Raji (cell line): ENCODE data around the gene TCERG1L.

Source experiments
- POLR2A ChIP-seq: IDR thresholded peaks from 2 replicates; pipeline ENCODE4 v1.6.1; 2011; ENCODE audit warnings: low read depth, low read length, control low read depth; ENCODE audit not compliant: insufficient read depth

TCERG1L gene

GRCh38 chr10:131141645-131142516 is 169.6 kb downstream of the TCERG1L start:
- TF ChIP-seq POLR2A = no peak

GRCh38 chr10:131141207-131141606 is 170.3 kb downstream of the TCERG1L start:
- TF ChIP-seq POLR2A = no peak

GRCh38 chr10:131140606-131141005 is 170.9 kb downstream of the TCERG1L start:
- no peak for TF ChIP-seq POLR2A

GRCh38 chr10:131137223-131137622 is 174.3 kb downstream of the TCERG1L start:
- no peak for TF ChIP-seq POLR2A

GRCh38 chr10:131135716-131136115 is 175.8 kb downstream of the TCERG1L start:
- TF ChIP-seq POLR2A = no peak

- TF ChIP-seq POLR2A = no peak
Measured at GRCh38 chr10:131134651-131135050, 176.9 kb downstream of the TCERG1L start.

- no peak for TF ChIP-seq POLR2A
Measured at GRCh38 chr10:131134001-131134576, 177.4 kb downstream of the TCERG1L start.

GRCh38 chr10:131132681-131133080 is 178.8 kb downstream of the TCERG1L start:
- TF ChIP-seq POLR2A = no peak

GRCh38 chr10:131131726-131132591 is 179.6 kb downstream of the TCERG1L start:
- TF ChIP-seq POLR2A = no peak

- no peak for TF ChIP-seq POLR2A
Measured at GRCh38 chr10:131130025-131130424, 181.5 kb downstream of the TCERG1L start.

GRCh38 chr10:131129544-131129943 is 182.0 kb downstream of the TCERG1L start:
- no peak for TF ChIP-seq POLR2A

- TF ChIP-seq POLR2A = no peak
Measured at GRCh38 chr10:131128731-131129130, 182.8 kb downstream of the TCERG1L start.

GRCh38 chr10:131127610-131128009 is 183.9 kb downstream of the TCERG1L start:
- no peak for TF ChIP-seq POLR2A

- TF ChIP-seq POLR2A = no peak
Measured at GRCh38 chr10:131127138-131127589, 184.4 kb downstream of the TCERG1L start.
